ENCODE data around the gene CPNE5.

CPNE5 gene

DNA sequence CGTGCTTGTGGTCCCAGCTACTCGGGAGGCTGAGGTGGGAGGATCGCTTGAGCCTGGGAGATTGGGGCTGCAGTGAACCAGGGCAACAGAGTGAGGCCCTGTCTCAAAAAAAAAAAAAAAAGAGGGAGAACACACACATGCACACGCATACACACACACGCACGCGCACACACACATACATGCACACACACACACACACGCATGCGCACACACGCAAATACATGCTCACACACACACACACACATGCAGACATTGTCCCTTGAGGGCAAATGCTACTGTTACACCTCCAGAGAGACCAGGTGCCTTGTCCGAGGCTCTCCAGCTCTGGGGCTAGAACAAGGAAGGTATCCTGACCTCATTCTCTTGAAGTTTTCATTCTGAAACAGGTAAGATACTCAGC is 77.1 kb downstream of the CPNE5 start:
- H4K12ac ChIP-seq (ENCODE audit: low read depth, low read length), result no peak overlapping the region
- H3K27ac ChIP-seq (ENCODE audit: low read depth, low read length), result no peak overlapping the region
- no peaks in the 10 kb centered on the region for H3K79me2 ChIP-seq (ENCODE audit: control insufficient read depth, insufficient read depth, low read length, poor library complexity)
- no CpG with 5 or more reads among the region's 11 CpGs for WGBS (ENCODE audit: extremely low coverage, insufficient coverage, insufficient read length)
- H3K4ac ChIP-seq (ENCODE audit: low read depth, low read length), result no peak overlapping the region
- no peaks in the 10 kb centered on the region for H3K9me3 ChIP-seq (ENCODE audit: insufficient read depth, low read depth, low read length)
- H3K27me3 ChIP-seq (ENCODE audit: insufficient read depth, low read length), result no peaks in the 10 kb centered on the region
- H3K18ac ChIP-seq (ENCODE audit: low read length), result no peak overlapping the region
- no peak overlapping the region for H2BK5ac ChIP-seq (ENCODE audit: low read depth, low read length, poor library complexity)
- H3K4me1 ChIP-seq (ENCODE audit: control insufficient read depth in 1 of 2, insufficient read depth in 2 of 2, low read length in 2 of 2), result no peaks in the 10 kb centered on the region
- H3K23ac ChIP-seq (ENCODE audit: low read length), result no peak overlapping the region
- H2AFZ ChIP-seq (ENCODE audit: insufficient read depth, low read length, poor library complexity), result no peak overlapping the region
- peak overlapping the region; percentile 52 for H3K4me3 ChIP-seq (ENCODE audit: low read depth, low read length)
- no peak overlapping the region for H2BK120ac ChIP-seq (ENCODE audit: insufficient read depth, low read length, poor library complexity)
- H3K14ac ChIP-seq (ENCODE audit: low read length), result no peak overlapping the region
- no peak overlapping the region for H3K4me2 ChIP-seq (ENCODE audit: low read length)
- H3K9ac ChIP-seq (ENCODE audit: low read length), result no peak overlapping the region
- H4K8ac ChIP-seq (ENCODE audit: low read depth, low read length), result no peak overlapping the region
- no peak for DNase-seq
- H2BK12ac ChIP-seq (ENCODE audit: low read length), result no peak overlapping the region
- H2AK5ac ChIP-seq (ENCODE audit: low read length), result no peak overlapping the region
- H3K36me3 ChIP-seq (ENCODE audit: control insufficient read depth in 1 of 2, insufficient read depth in 2 of 2, low read length in 2 of 2), result no peaks in the 10 kb centered on the region
- no peak overlapping the region for H4K91ac ChIP-seq (ENCODE audit: low read depth, low read length)
- no peaks in the 10 kb centered on the region for H3K79me1 ChIP-seq (ENCODE audit: low read length)

GRCh38 chr6:36760685-36761435 is 78.4 kb downstream of the CPNE5 start:
- no peaks in the 10 kb centered on the region for H3K27me3 ChIP-seq (ENCODE audit: insufficient read depth, low read length)
- H3K4me1 ChIP-seq (ENCODE audit: control insufficient read depth in 1 of 2, insufficient read depth in 2 of 2, low read length in 2 of 2), result no peaks in the 10 kb centered on the region
- H4K91ac ChIP-seq (ENCODE audit: low read depth, low read length), result no peak overlapping the region
- no peak overlapping the region for H3K4ac ChIP-seq (ENCODE audit: low read depth, low read length)
- no peak for DNase-seq
- no peak overlapping the region for H2AK5ac ChIP-seq (ENCODE audit: low read length)
- no peak overlapping the region for H3K9ac ChIP-seq (ENCODE audit: low read length)
- H4K12ac ChIP-seq (ENCODE audit: low read depth, low read length), result no peak overlapping the region
- no peak overlapping the region for H3K23ac ChIP-seq (ENCODE audit: low read length)
- no peak overlapping the region for H2BK12ac ChIP-seq (ENCODE audit: low read length)
- H4K8ac ChIP-seq (ENCODE audit: low read depth, low read length), result no peak overlapping the region
- no peaks in the 10 kb centered on the region for H3K79me1 ChIP-seq (ENCODE audit: low read length)
- no peak overlapping the region for H3K27ac ChIP-seq (ENCODE audit: low read depth, low read length)
- H3K36me3 ChIP-seq (ENCODE audit: control insufficient read depth in 1 of 2, insufficient read depth in 2 of 2, low read length in 2 of 2), result no peaks in the 10 kb centered on the region
- no peak overlapping the region for H2BK5ac ChIP-seq (ENCODE audit: low read depth, low read length, poor library complexity)
- H3K18ac ChIP-seq (ENCODE audit: low read length), result no peak overlapping the region
- no peaks in the 10 kb centered on the region for H3K9me3 ChIP-seq (ENCODE audit: insufficient read depth, low read depth, low read length)
- H3K4me2 ChIP-seq (ENCODE audit: low read length), result no peak overlapping the region
- H2BK120ac ChIP-seq (ENCODE audit: insufficient read depth, low read length, poor library complexity), result no peak overlapping the region
- WGBS (ENCODE audit: extremely low coverage, insufficient coverage, insufficient read length), result no CpG with 5 or more reads among the region's 11 CpGs
- no peak overlapping the region for H3K14ac ChIP-seq (ENCODE audit: low read length)
- H3K79me2 ChIP-seq (ENCODE audit: control insufficient read depth, insufficient read depth, low read length, poor library complexity), result no peaks in the 10 kb centered on the region
- no peak overlapping the region for H2AFZ ChIP-seq (ENCODE audit: insufficient read depth, low read length, poor library complexity)
- no peak overlapping the region for H3K4me3 ChIP-seq (ENCODE audit: low read depth, low read length)

- H2AK5ac ChIP-seq (ENCODE audit: low read length), result no peak overlapping the region
- no peak overlapping the region for H2BK5ac ChIP-seq (ENCODE audit: low read depth, low read length, poor library complexity)
- H3K4me2 ChIP-seq (ENCODE audit: low read length), result no peak overlapping the region
- no peaks in the 10 kb centered on the region for H3K9me3 ChIP-seq (ENCODE audit: insufficient read depth, low read depth, low read length)
- no peak overlapping the region for H3K4ac ChIP-seq (ENCODE audit: low read depth, low read length)
- no peaks in the 10 kb centered on the region for H3K27me3 ChIP-seq (ENCODE audit: insufficient read depth, low read length)
- H3K9ac ChIP-seq (ENCODE audit: low read length), result no peak overlapping the region
- DNase-seq, result peak; percentile 65 to 80
- no peak overlapping the region for H2AFZ ChIP-seq (ENCODE audit: insufficient read depth, low read length, poor library complexity)
- no peak overlapping the region for H4K8ac ChIP-seq (ENCODE audit: low read depth, low read length)
- H4K12ac ChIP-seq (ENCODE audit: low read depth, low read length), result no peak overlapping the region
- H3K23ac ChIP-seq (ENCODE audit: low read length), result no peak overlapping the region
- H3K36me3 ChIP-seq (ENCODE audit: control insufficient read depth in 1 of 2, insufficient read depth in 2 of 2, low read length in 2 of 2), result no peaks in the 10 kb centered on the region
- WGBS (ENCODE audit: extremely low coverage, insufficient coverage, insufficient read length), result no CpG with 5 or more reads among the region's 8 CpGs
- H3K4me3 ChIP-seq (ENCODE audit: low read depth, low read length), result no peak overlapping the region
- H3K18ac ChIP-seq (ENCODE audit: low read length), result no peak overlapping the region
- no peak overlapping the region for H3K27ac ChIP-seq (ENCODE audit: low read depth, low read length)
- H3K4me1 ChIP-seq (ENCODE audit: control insufficient read depth in 1 of 2, insufficient read depth in 2 of 2, low read length in 2 of 2), result peaks cover under 1 to 2% of the 10 kb centered on the region in 2 experiments
- no peaks in the 10 kb centered on the region for H3K79me1 ChIP-seq (ENCODE audit: low read length)
- H2BK12ac ChIP-seq (ENCODE audit: low read length), result no peak overlapping the region
- H2BK120ac ChIP-seq (ENCODE audit: insufficient read depth, low read length, poor library complexity), result no peak overlapping the region
- no peaks in the 10 kb centered on the region for H3K79me2 ChIP-seq (ENCODE audit: control insufficient read depth, insufficient read depth, low read length, poor library complexity)
- H4K91ac ChIP-seq (ENCODE audit: low read depth, low read length), result no peak overlapping the region
- H3K14ac ChIP-seq (ENCODE audit: low read length), result no peak overlapping the region
These were observed 80.0 kb downstream of the CPNE5 start for GRCh38 chr6:36759148-36759759.

DNA sequence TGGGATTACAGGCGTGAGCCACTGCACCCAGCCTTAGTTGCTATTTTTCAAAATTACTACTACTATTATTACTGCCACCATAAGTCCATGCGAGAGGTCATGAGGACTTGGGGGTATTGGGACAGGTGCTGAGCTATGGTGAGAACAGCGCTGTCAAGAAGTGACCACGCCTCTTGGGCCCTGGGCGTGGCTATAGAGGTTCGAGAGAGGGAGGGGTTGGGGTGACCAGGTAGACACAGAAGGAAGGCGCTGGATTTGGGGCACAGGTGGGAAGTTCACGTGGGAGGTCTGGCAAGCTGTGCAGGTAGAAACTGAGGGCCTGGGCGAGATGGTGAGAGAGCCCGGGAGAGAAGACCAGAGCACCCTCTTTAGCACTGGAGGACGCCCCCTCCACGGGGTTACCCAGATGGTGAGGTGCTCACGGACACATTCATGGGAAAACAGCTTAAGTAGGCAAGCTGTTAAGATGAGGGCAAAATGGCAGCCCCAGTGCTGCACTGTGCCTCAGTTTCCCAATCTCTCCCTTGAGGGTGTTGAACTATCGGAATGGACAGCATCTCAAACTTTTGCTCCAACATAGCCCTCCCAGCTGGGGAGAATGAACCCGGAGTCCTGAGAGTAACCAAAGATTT is 80.6 kb downstream of the CPNE5 start:
- H4K8ac ChIP-seq (ENCODE audit: low read depth, low read length), result no peak overlapping the region
- no peak overlapping the region for H3K4me3 ChIP-seq (ENCODE audit: low read depth, low read length)
- no peak overlapping the region for H3K9ac ChIP-seq (ENCODE audit: low read length)
- no peaks in the 10 kb centered on the region for H3K79me1 ChIP-seq (ENCODE audit: low read length)
- H3K79me2 ChIP-seq (ENCODE audit: control insufficient read depth, insufficient read depth, low read length, poor library complexity), result no peaks in the 10 kb centered on the region
- no peak overlapping the region for H4K12ac ChIP-seq (ENCODE audit: low read depth, low read length)
- no peak overlapping the region for H2AK5ac ChIP-seq (ENCODE audit: low read length)
- H3K23ac ChIP-seq (ENCODE audit: low read length), result no peak overlapping the region
- no peak overlapping the region for H2BK12ac ChIP-seq (ENCODE audit: low read length)
- no peak overlapping the region for H3K27ac ChIP-seq (ENCODE audit: low read depth, low read length)
- no peak overlapping the region for H2BK120ac ChIP-seq (ENCODE audit: insufficient read depth, low read length, poor library complexity)
- no peak overlapping the region for H3K14ac ChIP-seq (ENCODE audit: low read length)
- H3K9me3 ChIP-seq (ENCODE audit: insufficient read depth, low read depth, low read length), result no peaks in the 10 kb centered on the region
- H3K18ac ChIP-seq (ENCODE audit: low read length), result no peak overlapping the region
- no peaks in the 10 kb centered on the region for H3K36me3 ChIP-seq (ENCODE audit: control insufficient read depth in 1 of 2, insufficient read depth in 2 of 2, low read length in 2 of 2)
- H3K27me3 ChIP-seq (ENCODE audit: insufficient read depth, low read length), result no peaks in the 10 kb centered on the region
- no peak for DNase-seq
- H2BK5ac ChIP-seq (ENCODE audit: low read depth, low read length, poor library complexity), result no peak overlapping the region
- H4K91ac ChIP-seq (ENCODE audit: low read depth, low read length), result no peak overlapping the region
- H3K4me2 ChIP-seq (ENCODE audit: low read length), result no peak overlapping the region
- no peak overlapping the region for H2AFZ ChIP-seq (ENCODE audit: insufficient read depth, low read length, poor library complexity)
- no peak overlapping the region for H3K4ac ChIP-seq (ENCODE audit: low read depth, low read length)
- H3K4me1 ChIP-seq (ENCODE audit: control insufficient read depth in 1 of 2, insufficient read depth in 2 of 2, low read length in 2 of 2), result peaks cover 3 to 7% of the 10 kb centered on the region in 2 experiments
- no CpG with 5 or more reads among the region's 15 CpGs for WGBS (ENCODE audit: extremely low coverage, insufficient coverage, insufficient read length)
